Measurements from ENCODE around the gene LMOD1.
A peak's percentile ranks its signal among the peaks of the same experiment; 100 is the strongest.

The LMOD1 gene

GRCh38 chr1:201850053-201850397, 96.3 kb downstream of the LMOD1 start:
- no peak for DNase-seq
- Mint-ChIP-seq H3K27ac (no peak overlapping the region), H3K4me1 (ENCODE audit: low read depth) (peaks cover 20% of the 10 kb centered on the region), H3K9me3 (no peaks in the 10 kb centered on the region), H3K4me3 (no peak overlapping the region), H3K27me3 (no peaks in the 10 kb centered on the region), H3K36me3 (ENCODE audit: low read depth) (peaks cover 82% of the 10 kb centered on the region)

- DNase-seq, result no peak
- Mint-ChIP-seq H3K36me3 (ENCODE audit: low read depth) (peaks cover 77% of the 10 kb centered on the region), H3K27ac (no peak overlapping the region), H3K9me3 (no peaks in the 10 kb centered on the region), H3K27me3 (no peaks in the 10 kb centered on the region), H3K4me3 (no peak overlapping the region), H3K4me1 (ENCODE audit: low read depth) (peaks cover 23% of the 10 kb centered on the region)
These were observed 96.8 kb downstream of the LMOD1 start for GRCh38 chr1:201849372-201850052.

GRCh38 chr1:201848230-201848629, 98.1 kb downstream of the LMOD1 start:
- Mint-ChIP-seq H3K4me1 (ENCODE audit: low read depth) (peaks cover 30% of the 10 kb centered on the region), H3K27ac (no peak overlapping the region), H3K9me3 (no peaks in the 10 kb centered on the region), H3K36me3 (ENCODE audit: low read depth) (peaks cover 70% of the 10 kb centered on the region), H3K27me3 (no peaks in the 10 kb centered on the region), H3K4me3 (no peak overlapping the region)
- no peak for DNase-seq

- DNase-seq, result no peak
- peaks cover 62% of the 10 kb centered on the region for H3K36me3 Mint-ChIP-seq (ENCODE audit: low read depth)
- H3K27me3 Mint-ChIP-seq, result no peaks in the 10 kb centered on the region
- H3K4me3 Mint-ChIP-seq, result no peak overlapping the region
- H3K4me1 Mint-ChIP-seq (ENCODE audit: low read depth), result peaks cover 31% of the 10 kb centered on the region
- H3K9me3 Mint-ChIP-seq, result no peaks in the 10 kb centered on the region
- peak overlapping the region; percentile 42 for H3K27ac Mint-ChIP-seq
These were observed 99.2 kb downstream of the LMOD1 start for GRCh38 chr1:201847150-201847549.

Data from activated T-cell treated with anti-CD3 and anti-CD28 coated beads, Interleukin-2, amount 50 U/mL, for 24 hours (primary cell).